GM21381 (cell line): ENCODE results near the gene NIPAL4.
"Not testable (repeated sequence)": the region's sequence is repeated elsewhere in the genome, so short reads cannot be mapped to it uniquely, and the experiment has no call there.

Source experiments
- ATAC-seq: cut with Tn5 transposase; IDR thresholded peaks from one replicate; pipeline ENCODE4 v1.9.1; 2021; ENCODE audit warnings: mild to moderate bottlenecking, moderate library complexity; ENCODE audit not compliant: unreplicated experiment

The NIPAL4 gene

GRCh38 chr5:157459715-157460599 lies at the start of gene NIPAL4:
Gene NIPAL4, plus strand, starts transcription at chr5:157460213. Its CDS starts 108 bp downstream, at chr5:157460321.
- no peak for ATAC-seq

GRCh38 chr5:157415838-157416237 lies 44.2 kb upstream of the NIPAL4 start:
- ATAC-seq, result no peak

GRCh38 chr5:157419521-157419920 lies 40.5 kb upstream of the NIPAL4 start:
- not testable (repeated sequence) for ATAC-seq

- ATAC-seq, result not testable (repeated sequence)
Observed at GRCh38 chr5:157429920-157430319, 30.1 kb upstream of the NIPAL4 start.

- peak; percentile 68 for ATAC-seq
Observed at GRCh38 chr5:157431544-157432200, 28.3 kb upstream of the NIPAL4 start.

GRCh38 chr5:157434096-157434495 lies 25.9 kb upstream of the NIPAL4 start:
- no peak for ATAC-seq

GRCh38 chr5:157443041-157443549 lies 16.9 kb upstream of the NIPAL4 start:
- ATAC-seq, result no peak

- ATAC-seq, result no peak
Observed at GRCh38 chr5:157444224-157444623, 15.8 kb upstream of the NIPAL4 start.

GRCh38 chr5:157445745-157446411 lies 14.1 kb upstream of the NIPAL4 start:
- ATAC-seq, result no peak

GRCh38 chr5:157446412-157446935 lies 13.5 kb upstream of the NIPAL4 start:
- ATAC-seq, result no peak

GRCh38 chr5:157447201-157447637 lies 12.8 kb upstream of the NIPAL4 start:
- no peak for ATAC-seq

GRCh38 chr5:157449011-157449723 lies 10.8 kb upstream of the NIPAL4 start:
- no peak for ATAC-seq

GRCh38 chr5:157450024-157450423 lies 10.0 kb upstream of the NIPAL4 start:
- ATAC-seq, result no peak

GRCh38 chr5:157451806-157452205 lies 8.2 kb upstream of the NIPAL4 start:
- ATAC-seq, result no peak

- ATAC-seq, result no peak
Observed at GRCh38 chr5:157454273-157454672, 5.7 kb upstream of the NIPAL4 start.

GRCh38 chr5:157455057-157455456 lies 5.0 kb upstream of the NIPAL4 start:
- no peak for ATAC-seq

- ATAC-seq, result no peak
Observed at GRCh38 chr5:157456301-157456700, 3.7 kb upstream of the NIPAL4 start.

GRCh38 chr5:157457391-157457790 lies 2.6 kb upstream of the NIPAL4 start:
- ATAC-seq, result no peak

GRCh38 chr5:157458835-157459234 lies 1.2 kb upstream of the NIPAL4 start:
- no peak for ATAC-seq
